HL-60 (cell line): ENCODE data around the gene PTPRG.

ENCODE experiments used
- DNase-seq, 2 experiments: peaks; one replicate each; pipeline ENCODE4 v3.0.0-alpha.2; 2010 to 2020; ENCODE audit warnings: low read depth in 1 of 2, low spot score in 1 of 2
- H3K27ac ChIP-seq: fragments of 250-450 bp; sonication (Bioruptor Pico); replicated peaks from 2 replicates; pipeline ENCODE4 v1.5.1; 2020; ENCODE audit warnings: mild to moderate bottlenecking, moderate library complexity
- H3K27me3 ChIP-seq: fragments of 250-450 bp; sonication (Bioruptor Pico); 2 replicates; pipeline ENCODE4 v1.5.1; 2021; ENCODE audit warnings: mild to moderate bottlenecking, moderate library complexity; ENCODE audit not compliant: insufficient read depth, poor library complexity, severe bottlenecking
- H3K4me3 ChIP-seq: replicated peaks from 2 replicates; pipeline ENCODE4 v1.5.1; 2011; ENCODE audit warnings: mild to moderate bottlenecking, control low read depth, low read length; ENCODE audit not compliant: insufficient read depth
- GABPA ChIP-seq: IDR thresholded peaks from 2 replicates; pipeline ENCODE4 v1.6.1; 2012; ENCODE audit warnings: low read depth
- POLR2AphosphoS5 ChIP-seq: IDR thresholded peaks from 2 replicates; pipeline ENCODE4 v1.6.1; 2012; ENCODE audit warnings: low read depth
- SPI1 ChIP-seq: IDR thresholded peaks from 2 replicates; pipeline ENCODE4 v1.6.1; 2012; ENCODE audit warnings: low read depth, mild to moderate bottlenecking, borderline replicate concordance
- TF ChIP-seq, protein P1 (sequence below): IDR thresholded peaks from one replicate; pipeline ENCODE4 v1.5.1; 2011; ENCODE audit warnings: low read length, control low read depth, inconsistent platforms; ENCODE audit not compliant: insufficient read depth
- TF ChIP-seq, protein P2 (sequence below): IDR thresholded peaks from 2 replicates; pipeline ENCODE4 v1.6.1; 2012; ENCODE audit warnings: low read depth; ENCODE audit not compliant: insufficient replicate concordance

Gene PTPRG

DNA sequence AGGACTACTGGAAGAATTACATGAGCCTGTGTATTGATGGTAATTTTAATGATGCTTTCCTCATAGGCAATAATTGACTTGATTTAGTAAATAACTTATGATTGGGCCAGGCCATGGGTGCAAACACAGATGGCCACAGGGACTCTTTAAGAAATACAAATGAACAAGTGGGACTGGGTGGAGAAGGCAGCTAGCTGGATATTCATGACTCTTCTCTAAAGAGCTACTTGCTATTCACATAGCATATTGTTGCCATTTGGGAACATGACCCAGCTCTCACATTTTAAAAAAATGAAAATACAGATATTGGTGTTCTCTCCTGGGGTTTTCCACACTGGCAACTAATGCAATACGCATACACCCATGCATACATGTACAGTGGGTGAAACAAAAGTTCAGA, 178.3 kb downstream of the PTPRG start:
- Histone ChIP-seq H3K27ac (no peak overlapping the region), H3K27me3 (no peaks in the 10 kb centered on the region), H3K4me3 (no peak overlapping the region)
- no peak for DNase-seq
- TF ChIP-seq, protein P1, sequence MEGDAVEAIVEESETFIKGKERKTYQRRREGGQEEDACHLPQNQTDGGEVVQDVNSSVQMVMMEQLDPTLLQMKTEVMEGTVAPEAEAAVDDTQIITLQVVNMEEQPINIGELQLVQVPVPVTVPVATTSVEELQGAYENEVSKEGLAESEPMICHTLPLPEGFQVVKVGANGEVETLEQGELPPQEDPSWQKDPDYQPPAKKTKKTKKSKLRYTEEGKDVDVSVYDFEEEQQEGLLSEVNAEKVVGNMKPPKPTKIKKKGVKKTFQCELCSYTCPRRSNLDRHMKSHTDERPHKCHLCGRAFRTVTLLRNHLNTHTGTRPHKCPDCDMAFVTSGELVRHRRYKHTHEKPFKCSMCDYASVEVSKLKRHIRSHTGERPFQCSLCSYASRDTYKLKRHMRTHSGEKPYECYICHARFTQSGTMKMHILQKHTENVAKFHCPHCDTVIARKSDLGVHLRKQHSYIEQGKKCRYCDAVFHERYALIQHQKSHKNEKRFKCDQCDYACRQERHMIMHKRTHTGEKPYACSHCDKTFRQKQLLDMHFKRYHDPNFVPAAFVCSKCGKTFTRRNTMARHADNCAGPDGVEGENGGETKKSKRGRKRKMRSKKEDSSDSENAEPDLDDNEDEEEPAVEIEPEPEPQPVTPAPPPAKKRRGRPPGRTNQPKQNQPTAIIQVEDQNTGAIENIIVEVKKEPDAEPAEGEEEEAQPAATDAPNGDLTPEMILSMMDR: no peak
- TF ChIP-seq, protein P2, sequence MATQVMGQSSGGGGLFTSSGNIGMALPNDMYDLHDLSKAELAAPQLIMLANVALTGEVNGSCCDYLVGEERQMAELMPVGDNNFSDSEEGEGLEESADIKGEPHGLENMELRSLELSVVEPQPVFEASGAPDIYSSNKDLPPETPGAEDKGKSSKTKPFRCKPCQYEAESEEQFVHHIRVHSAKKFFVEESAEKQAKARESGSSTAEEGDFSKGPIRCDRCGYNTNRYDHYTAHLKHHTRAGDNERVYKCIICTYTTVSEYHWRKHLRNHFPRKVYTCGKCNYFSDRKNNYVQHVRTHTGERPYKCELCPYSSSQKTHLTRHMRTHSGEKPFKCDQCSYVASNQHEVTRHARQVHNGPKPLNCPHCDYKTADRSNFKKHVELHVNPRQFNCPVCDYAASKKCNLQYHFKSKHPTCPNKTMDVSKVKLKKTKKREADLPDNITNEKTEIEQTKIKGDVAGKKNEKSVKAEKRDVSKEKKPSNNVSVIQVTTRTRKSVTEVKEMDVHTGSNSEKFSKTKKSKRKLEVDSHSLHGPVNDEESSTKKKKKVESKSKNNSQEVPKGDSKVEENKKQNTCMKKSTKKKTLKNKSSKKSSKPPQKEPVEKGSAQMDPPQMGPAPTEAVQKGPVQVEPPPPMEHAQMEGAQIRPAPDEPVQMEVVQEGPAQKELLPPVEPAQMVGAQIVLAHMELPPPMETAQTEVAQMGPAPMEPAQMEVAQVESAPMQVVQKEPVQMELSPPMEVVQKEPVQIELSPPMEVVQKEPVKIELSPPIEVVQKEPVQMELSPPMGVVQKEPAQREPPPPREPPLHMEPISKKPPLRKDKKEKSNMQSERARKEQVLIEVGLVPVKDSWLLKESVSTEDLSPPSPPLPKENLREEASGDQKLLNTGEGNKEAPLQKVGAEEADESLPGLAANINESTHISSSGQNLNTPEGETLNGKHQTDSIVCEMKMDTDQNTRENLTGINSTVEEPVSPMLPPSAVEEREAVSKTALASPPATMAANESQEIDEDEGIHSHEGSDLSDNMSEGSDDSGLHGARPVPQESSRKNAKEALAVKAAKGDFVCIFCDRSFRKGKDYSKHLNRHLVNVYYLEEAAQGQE: no peak

DNA sequence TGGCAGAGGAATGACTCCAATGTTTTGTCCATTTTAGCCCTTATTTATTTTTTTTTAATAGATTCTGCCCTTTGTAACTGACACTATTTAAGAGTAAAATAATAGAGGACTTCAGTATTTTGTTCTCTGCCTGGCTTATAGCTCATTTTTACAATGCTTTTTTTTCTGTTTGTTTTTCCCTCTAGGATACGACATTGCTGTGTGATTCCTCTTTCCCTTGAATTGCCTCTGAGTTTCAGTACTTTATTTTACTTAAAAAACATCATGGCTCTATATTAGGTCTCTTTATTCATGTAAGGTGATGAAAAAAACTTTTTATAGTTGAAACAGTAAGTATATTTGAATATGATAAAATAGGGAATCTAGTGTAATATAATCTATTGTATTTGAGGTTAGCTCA, 179.1 kb downstream of the PTPRG start:
- Histone ChIP-seq H3K4me3 (no peak overlapping the region), H3K27ac (no peak overlapping the region), H3K27me3 (no peaks in the 10 kb centered on the region)
- TF ChIP-seq POLR2AphosphoS5: no peak
- TF ChIP-seq, protein P1: no peak
- no peak for TF ChIP-seq SPI1
- TF ChIP-seq, protein P2: no peak
- TF ChIP-seq GABPA: no peak
- DNase-seq: no peak

DNA sequence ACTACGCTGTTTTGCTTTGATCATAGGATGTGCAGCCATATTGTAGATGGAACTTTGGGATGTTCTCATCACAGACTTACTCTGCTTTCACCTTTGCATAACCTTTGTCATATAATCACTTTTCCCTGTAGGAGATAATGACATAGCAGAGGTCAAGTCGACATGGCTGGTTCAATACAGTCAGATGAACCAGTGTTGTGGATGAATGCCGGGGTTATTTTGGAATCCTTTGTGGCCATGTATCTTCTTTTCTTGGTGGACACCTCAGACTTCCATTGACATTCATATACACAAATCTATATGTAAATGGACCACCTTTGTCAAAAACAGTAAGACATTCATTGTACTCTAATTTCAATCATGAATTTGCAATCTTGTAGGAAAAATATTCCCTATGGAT, 180.2 kb downstream of the PTPRG start:
- no peaks in the 10 kb centered on the region for H3K27me3 ChIP-seq
- no peak for TF ChIP-seq SPI1
- no peak for TF ChIP-seq GABPA
- TF ChIP-seq POLR2AphosphoS5: no peak
- TF ChIP-seq, protein P1: no peak
- TF ChIP-seq, protein P2: no peak
- H3K27ac ChIP-seq: no peak overlapping the region
- no peak overlapping the region for H3K4me3 ChIP-seq
- no peak for DNase-seq
